Testis (tissue), 2 donors: Measurements from ENCODE around the gene FBXO38.

ENCODE experiments used
- CTCF ChIP-seq, 3 experiments: fragments of 450-650 bp in 2 of 3; fragments of 200-600 bp in 1 of 3; sonication (generic) in 1 of 3; IDR thresholded peaks; one replicate each; pipeline ENCODE4 v1.5.1; 2016 to 2019; ENCODE audit warnings: antibody characterized with exemption in 3 of 3, mild to moderate bottlenecking in 2 of 3, moderate library complexity in 1 of 3
- POLR2A ChIP-seq: fragments of 450-650 bp; IDR thresholded peaks from one replicate; pipeline ENCODE4 v1.6.1; 2017; ENCODE audit warnings: antibody characterized with exemption, mild to moderate bottlenecking, moderate library complexity

GRCh38 chr5:148347706-148348105, 36.1 kb upstream of the FBXO38 start:
- TF ChIP-seq POLR2A (no peak), CTCF (IDR thresholded peaks at IDR 0.05) (no peak)
